Stimulated activated CD4-positive, alpha-beta T cell treated with anti-CD3 and anti-CD28 coated beads, Interleukin-12 subunit alpha, Interleukin-12 subunit beta, amount 100 ng/mL, for 24 hours (primary cell): ENCODE measurements around the gene DHX36.

Experiments
- DNase-seq, 2 experiments: peaks; one replicate each; pipeline ENCODE4 v3.0.0-alpha.2; 2020; ENCODE audit warnings: low read depth in 2 of 2

The DHX36 gene

GRCh38 chr3:154223519-154223918 lies 100.8 kb downstream of the DHX36 start:
- no peak for DNase-seq
